SW480 (cell line): Measurements from ENCODE around the gene MEIKIN.
A peak's percentile ranks its signal among the peaks of the same experiment; 100 is the strongest.
"Not testable (repeated sequence)": the region's sequence is repeated elsewhere in the genome, so short reads cannot be mapped to it uniquely, and the experiment has no call there.

Experiments used
- DNase-seq: peaks from one replicate; pipeline ENCODE4 v3.0.0-alpha.2; 2016; ENCODE audit warnings: low spot score

The MEIKIN gene

GRCh38 chr5:131810510-131811249, 134.8 kb downstream of the MEIKIN start:
- peak; percentile 20 for DNase-seq

GRCh38 chr5:131796793-131797693, 148.4 kb downstream of the MEIKIN start, which contains the start of gene FNIP1:
Gene FNIP1, minus strand, starts transcription at chr5:131797017. Its CDS starts 96 bp downstream, at chr5:131796921.
- DNase-seq: peak; percentile 98

DNA sequence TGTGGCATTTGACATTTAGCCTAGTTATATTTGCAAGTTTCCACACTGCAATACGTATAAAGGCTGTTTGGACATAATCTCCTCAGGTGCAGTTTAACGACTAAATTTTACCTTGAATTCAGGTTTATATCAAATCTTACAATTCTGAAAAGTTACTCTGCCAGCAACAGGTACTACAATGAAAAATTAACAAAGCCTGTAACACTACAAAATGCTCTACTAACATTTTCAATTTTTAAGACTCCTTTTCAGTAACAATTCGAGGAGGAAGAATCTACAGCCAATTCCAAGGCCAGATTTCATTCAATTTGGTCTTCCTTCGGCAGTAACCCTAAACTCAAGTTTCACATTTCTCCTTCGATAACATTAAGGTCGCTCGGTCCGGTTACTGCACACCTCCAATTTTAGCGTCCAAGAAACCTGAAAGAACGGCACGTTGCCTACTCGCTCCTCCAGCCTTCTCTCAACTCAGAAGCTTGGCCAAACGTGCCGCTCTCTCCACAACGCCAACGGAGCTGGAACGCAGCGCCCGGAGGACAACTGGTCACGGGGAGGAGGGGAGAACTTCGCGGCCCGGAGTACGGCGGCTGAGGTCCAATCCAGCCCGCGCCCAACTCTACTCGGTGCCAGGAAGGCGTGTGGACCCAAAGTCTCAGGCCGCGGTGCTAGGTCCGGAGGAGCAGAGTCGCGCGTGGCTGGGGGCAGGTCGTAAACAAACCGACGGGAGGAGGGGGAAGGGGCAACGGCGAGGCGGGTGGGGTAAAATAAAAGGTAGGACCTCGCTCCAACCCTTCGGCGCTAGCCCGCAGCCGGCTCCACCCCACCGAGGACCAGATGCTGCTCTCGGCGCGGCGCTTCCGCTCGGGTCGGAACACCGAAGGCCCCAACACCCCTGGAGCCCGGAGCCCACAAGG, 149.3 kb downstream of the MEIKIN start:
- DNase-seq: peak; percentile 54

DNA sequence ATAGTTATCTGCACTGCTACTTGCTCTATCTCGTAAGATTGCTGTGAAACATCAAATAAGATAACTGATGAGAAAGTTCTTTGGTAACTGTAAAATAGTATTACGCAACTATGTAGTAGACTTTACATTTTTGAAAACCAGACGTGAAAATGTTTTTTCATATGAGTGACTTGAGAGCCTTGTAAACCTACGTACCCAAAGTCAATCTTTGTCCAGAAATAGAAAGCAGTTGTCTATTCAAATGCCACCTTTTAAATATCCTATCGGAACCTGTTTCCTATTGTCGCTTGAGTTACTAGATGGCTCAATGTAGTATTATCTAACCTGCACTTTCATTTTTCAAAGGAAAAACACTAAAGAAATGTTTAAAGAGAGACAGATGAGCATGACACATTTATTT, 150.2 kb downstream of the MEIKIN start:
- DNase-seq: no peak

DNA sequence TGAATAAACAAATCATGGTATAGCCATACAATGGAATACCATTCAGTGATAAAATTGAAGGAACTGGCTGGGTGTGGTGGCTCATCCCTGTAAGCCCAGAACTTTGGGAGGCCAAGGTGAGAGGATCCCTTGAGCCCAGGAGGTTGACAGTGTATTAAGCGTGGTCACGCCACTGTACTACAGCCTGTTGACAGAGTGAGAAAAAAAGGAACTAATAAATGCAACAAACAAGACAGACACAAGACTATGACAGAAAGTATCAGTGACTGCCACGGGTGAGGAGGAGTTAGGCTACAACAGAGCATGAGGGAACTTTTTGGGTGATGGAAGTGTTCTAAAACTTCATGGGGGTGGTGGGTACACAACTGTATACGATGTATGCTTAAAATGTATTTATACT, 150.9 kb downstream of the MEIKIN start:
- no peak for DNase-seq

- no peak for DNase-seq
Measured at GRCh38 chr5:131792896-131793295, 152.6 kb downstream of the MEIKIN start.

DNA sequence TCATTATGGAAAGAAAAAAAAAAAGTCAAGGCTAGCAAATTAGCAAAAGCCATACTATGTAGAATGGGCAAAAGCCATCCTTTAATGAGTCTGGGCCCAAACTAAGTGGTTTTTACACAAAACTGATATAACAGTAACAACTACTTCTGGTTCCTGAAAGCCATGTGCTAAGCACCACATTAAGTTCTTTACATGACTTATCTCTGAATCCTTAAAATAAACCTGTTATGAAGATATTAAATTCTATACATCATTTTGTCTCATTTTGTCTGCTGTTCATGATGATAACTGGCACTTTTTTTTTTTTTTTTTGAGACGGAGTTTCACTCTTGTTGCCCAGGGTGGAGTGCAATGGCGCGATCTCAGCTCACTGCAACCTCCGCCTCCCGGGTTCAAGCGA, 153.6 kb downstream of the MEIKIN start:
- no peak for DNase-seq

DNA sequence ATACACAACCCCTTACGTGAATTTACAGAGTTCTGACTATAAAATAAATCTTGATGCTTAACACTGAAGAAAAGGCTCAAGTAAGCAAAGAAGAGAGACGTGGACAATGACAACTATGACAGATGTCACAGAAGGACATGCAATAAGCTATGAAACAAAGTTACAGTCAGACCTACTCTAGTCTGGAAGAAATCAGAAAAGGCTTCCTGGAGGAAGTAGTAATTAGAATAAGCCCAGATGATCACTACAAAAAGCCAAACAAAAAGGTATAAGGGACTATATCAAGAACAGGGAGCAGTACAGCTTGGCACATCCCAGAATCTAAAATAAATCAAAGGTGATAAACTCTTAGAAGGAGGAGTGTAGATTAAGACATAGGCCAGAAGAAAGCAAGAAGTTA, 154.9 kb downstream of the MEIKIN start:
- no peak for DNase-seq

DNA sequence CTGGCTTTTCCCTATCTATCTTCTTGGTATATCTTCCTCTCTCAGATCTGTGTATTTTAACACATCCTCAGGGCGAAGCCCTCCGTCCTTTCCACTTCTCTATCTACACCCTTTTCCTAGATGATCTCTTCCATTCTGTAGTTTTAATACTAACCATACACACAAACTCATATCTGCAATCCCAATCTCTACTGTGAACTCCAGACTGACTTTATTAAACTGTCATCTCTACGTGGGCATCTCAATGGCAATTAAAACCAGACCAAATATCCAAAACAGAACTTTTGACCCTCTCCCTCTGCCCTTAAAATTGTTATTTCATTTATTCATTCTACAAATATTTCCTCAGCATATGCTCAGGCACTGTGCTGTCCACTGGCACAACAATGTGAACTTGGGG, 155.7 kb downstream of the MEIKIN start:
- no peak for DNase-seq

- no peak for DNase-seq
Measured at GRCh38 chr5:131787736-131788135, 157.7 kb downstream of the MEIKIN start.

DNA sequence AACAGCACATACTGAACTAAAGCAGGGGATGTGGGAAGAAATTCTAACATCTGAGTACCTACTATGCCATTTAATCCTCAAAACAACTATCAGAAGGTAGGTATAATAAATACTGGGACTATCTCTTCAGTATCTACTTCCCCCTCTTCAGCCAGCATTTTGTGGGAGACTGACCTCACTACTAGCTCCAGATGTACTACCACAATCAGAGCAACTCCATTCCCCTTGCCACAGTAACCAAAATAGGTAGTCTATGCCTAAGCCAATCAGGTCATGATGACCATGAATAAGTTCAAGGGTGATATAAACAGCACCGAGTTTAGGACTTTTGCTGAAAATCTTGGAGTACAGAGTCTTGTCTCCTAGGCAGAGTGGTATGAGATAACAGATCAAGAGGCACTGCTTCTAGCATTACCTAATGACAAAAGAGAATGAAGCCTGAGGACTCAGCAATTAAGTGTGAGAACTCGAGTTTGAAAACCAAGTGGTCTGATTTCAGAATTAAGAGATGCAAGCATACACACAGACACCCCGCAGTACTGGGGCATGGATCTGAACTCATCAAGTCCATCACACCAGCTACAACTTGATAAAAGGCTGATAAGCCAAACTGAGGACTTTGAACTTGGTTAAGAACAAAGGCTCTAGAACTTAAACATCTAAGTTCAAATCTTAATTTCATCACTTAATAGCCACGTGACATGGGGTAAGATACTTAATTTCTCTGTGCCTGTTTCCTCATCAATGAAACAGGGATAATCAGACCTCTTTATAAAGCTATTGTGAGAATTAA, 158.4 kb downstream of the MEIKIN start:
- DNase-seq: no peak

- no peak for DNase-seq
Measured at GRCh38 chr5:131786036-131786435, 159.4 kb downstream of the MEIKIN start.

DNA sequence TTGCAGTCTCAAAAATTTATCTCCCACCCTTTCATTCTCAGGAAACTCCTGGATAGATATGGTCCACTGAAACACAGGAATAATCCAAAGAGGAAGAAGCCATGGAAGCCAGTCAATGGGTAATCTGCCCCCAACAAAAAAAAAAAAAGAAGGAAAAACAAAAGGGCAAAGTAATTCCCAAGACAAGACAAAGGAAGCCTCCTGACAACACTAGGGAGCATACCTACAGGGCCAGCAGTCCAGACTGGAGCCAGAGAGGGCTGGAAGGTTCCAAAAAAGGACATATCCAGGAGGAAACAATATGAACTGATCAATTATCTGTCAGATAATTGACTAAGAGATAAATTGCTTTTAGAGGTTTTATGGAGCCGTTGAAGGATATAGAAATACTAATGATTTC, 161.6 kb downstream of the MEIKIN start:
- no peak for DNase-seq

DNA sequence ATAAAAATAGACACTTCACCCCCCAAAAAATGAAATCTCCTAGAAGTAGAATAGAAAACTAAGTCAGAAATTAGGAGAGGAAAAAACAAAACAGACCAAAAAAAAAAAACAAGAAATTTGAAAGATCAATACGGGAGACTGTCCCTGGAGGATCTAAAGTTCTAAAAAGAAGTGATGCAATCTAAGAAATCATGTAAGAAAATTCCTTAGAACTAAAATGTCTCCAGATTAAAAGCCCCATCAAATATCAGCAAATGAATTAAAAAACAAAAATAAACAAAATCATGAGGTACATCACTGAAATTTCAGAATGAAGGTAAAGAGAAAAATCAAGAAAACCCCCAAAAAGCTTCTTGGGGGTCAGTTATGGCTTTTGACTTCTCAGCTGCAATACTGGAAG, 162.1 kb downstream of the MEIKIN start:
- no peak for DNase-seq

DNA sequence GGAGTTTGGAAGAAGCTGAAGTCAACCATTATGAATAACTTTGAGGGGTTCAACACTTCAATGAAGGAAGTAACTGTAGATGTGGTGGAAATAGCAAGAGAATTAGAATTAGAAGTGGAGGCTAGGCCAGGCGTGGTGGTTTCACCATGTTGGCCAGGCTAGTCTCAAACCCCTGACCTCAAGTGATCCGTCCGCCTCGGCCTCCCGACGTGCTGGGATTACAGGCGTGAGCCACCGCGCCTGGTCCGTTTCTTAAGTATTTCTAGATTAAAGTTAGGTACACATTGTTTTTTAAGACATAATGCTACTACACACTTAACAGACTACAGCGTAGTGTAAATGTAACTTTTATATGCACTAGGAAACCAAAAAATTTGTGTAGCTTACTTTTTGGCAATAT, 162.7 kb downstream of the MEIKIN start:
- no peak for DNase-seq

DNA sequence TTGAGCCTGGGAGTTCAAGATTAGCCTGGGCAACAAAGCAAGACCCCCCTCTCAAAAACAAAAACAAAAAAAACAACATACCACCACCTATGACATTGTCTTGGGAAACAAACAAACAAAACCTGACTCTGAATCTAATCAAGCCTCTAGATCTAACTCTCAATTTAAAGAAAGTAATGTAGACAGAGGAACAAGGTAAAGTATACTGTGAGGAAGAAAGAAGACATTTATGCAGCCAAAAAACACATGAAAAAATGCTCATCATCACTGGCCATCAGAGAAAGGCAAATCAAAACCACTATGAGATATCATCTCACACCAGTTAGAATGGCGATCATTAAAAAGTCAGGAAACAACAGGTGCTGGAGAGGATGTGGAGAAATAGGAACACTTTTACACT, 167.3 kb downstream of the MEIKIN start:
- not testable (repeated sequence) for DNase-seq

GRCh38 chr5:131776450-131776849, 169.0 kb downstream of the MEIKIN start:
- DNase-seq: no peak

GRCh38 chr5:131774652-131775367, 170.7 kb downstream of the MEIKIN start:
- DNase-seq: no peak

GRCh38 chr5:131773805-131774204, 171.7 kb downstream of the MEIKIN start:
- DNase-seq: no peak

DNA sequence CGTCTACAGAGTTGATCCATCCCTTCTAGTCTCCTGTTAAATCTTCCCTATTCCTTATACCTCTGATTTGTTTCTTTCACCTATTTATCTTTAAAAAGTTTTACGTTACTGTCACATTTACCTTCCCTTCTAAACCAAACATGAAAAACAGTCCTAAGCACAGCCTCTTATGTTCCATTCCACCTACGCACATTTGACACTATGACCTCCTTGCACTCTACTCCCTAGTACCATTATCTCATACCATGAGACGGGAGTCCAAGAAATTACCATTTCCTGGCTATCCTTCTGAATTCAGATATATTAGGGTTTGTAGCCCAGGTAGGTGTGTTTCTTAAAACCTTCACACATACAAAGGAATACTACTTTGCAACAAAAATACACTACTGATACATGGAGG, 173.8 kb downstream of the MEIKIN start:
- no peak for DNase-seq

DNA sequence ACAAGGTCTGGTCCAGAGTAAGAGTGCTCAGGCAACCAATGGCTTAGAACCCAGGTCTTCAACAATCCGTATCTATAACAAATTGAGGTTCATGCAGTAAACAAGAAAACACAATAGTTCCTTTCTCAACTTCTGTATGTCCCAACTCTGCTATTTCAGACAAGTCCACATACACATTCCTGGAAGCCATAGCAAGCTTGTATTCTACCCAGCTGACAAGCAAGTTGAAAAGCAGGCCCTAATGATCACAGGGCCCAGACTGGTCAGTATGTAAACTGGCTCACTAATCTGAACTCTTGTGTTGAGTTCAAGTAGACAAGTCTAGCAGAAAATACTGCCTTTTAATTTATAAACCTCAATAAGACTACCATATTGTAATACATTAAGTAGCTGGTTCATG, 175.5 kb downstream of the MEIKIN start:
- no peak for DNase-seq
